ENCODE measurements around the gene SYP.

The SYP gene

GRCh38 chrX:49187028-49187394 lies 13.0 kb downstream of the SYP start:
- TF ChIP-seq, protein P1, sequence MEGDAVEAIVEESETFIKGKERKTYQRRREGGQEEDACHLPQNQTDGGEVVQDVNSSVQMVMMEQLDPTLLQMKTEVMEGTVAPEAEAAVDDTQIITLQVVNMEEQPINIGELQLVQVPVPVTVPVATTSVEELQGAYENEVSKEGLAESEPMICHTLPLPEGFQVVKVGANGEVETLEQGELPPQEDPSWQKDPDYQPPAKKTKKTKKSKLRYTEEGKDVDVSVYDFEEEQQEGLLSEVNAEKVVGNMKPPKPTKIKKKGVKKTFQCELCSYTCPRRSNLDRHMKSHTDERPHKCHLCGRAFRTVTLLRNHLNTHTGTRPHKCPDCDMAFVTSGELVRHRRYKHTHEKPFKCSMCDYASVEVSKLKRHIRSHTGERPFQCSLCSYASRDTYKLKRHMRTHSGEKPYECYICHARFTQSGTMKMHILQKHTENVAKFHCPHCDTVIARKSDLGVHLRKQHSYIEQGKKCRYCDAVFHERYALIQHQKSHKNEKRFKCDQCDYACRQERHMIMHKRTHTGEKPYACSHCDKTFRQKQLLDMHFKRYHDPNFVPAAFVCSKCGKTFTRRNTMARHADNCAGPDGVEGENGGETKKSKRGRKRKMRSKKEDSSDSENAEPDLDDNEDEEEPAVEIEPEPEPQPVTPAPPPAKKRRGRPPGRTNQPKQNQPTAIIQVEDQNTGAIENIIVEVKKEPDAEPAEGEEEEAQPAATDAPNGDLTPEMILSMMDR (IDR thresholded peaks at IDR 0.05), result no peak
- Histone ChIP-seq H3K27ac (peak overlapping the region; percentile 82 to 92), H3K4me3 (no peak overlapping the region)
- peak; percentile 71 for DNase-seq (ENCODE audit: low spot score)

- peak within 1 kb of the TSS; percentile 79 for H3K4me3 ChIP-seq
- peak within 1 kb of the TSS; percentile 82 to 92 for H3K27ac ChIP-seq
- DNase-seq (ENCODE audit: low spot score), result peak; percentile 88
- TF ChIP-seq, protein P1 (IDR thresholded peaks at IDR 0.05), result no peak
Measured at GRCh38 chrX:49186125-49187027, 13.6 kb downstream of the SYP start, which contains the start of gene PRICKLE3. PRICKLE3 (minus strand) TSS chrX:49186373; CDS start chrX:49186297, 76 bp downstream.

- DNase-seq (ENCODE audit: low spot score), result peak; percentile 92
- peak overlapping the region; percentile 79 for H3K4me3 ChIP-seq
- H3K27ac ChIP-seq, result peak overlapping the region; percentile 82 to 92
- TF ChIP-seq, protein P1 (IDR thresholded peaks at IDR 0.05), result no peak
Measured at GRCh38 chrX:49184294-49185281, 15.4 kb downstream of the SYP start.

- DNase-seq (ENCODE audit: low spot score), result no peak
- peak overlapping the region; percentile 39 to 92 for H3K27ac ChIP-seq
- TF ChIP-seq, protein P1 (IDR thresholded peaks at IDR 0.05), result no peak
- peak overlapping the region; percentile 79 for H3K4me3 ChIP-seq
Measured at GRCh38 chrX:49183701-49184281, 16.2 kb downstream of the SYP start.

DNA sequence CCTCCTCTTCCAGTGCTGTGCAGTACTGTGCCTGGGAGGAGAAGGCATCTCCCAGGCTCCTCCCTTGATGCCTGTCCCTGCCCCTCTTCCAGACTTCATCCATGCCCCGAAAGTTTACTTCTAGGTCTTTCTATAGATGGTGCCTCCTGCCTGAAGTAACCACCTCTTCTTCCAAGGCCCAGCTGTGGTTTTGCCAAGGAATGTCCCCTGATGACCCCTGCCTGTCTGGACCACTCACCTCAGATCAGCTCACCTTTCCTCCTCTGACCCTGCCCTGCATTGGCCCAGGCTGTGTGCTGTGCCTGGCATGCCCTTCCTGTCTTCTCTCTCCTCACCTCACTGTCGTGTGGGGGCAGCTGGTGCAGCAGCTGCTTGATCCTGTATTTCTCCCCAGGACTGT lies 20.6 kb downstream of the SYP start:
- no peak overlapping the region for H3K27ac ChIP-seq
- DNase-seq (ENCODE audit: low spot score), result no peak
- H3K4me3 ChIP-seq, result no peak overlapping the region
- TF ChIP-seq, protein P1 (IDR thresholded peaks at IDR 0.05), result no peak

GRCh38 chrX:49178537-49178936 lies 21.5 kb downstream of the SYP start:
- TF ChIP-seq, protein P1 (IDR thresholded peaks at IDR 0.05), result no peak
- Histone ChIP-seq H3K27ac (no peak overlapping the region), H3K4me3 (no peak overlapping the region)
- DNase-seq (ENCODE audit: low spot score), result no peak
